ENCODE results near the gene STK11. TPM values are rescaled to one million over a fixed set of nuclear protein-coding genes. Genes with fewer than 3 reads are reported as not detected.
A peak's percentile ranks its signal among the peaks of the same experiment; 100 is the strongest.
"Not testable (repeated sequence)": the region's sequence is repeated elsewhere in the genome, so short reads cannot be mapped to it uniquely, and the experiment has no call there.

Gene STK11
- total RNA-seq, 1 donor from 2014 or later: 49.7 TPM

DNA sequence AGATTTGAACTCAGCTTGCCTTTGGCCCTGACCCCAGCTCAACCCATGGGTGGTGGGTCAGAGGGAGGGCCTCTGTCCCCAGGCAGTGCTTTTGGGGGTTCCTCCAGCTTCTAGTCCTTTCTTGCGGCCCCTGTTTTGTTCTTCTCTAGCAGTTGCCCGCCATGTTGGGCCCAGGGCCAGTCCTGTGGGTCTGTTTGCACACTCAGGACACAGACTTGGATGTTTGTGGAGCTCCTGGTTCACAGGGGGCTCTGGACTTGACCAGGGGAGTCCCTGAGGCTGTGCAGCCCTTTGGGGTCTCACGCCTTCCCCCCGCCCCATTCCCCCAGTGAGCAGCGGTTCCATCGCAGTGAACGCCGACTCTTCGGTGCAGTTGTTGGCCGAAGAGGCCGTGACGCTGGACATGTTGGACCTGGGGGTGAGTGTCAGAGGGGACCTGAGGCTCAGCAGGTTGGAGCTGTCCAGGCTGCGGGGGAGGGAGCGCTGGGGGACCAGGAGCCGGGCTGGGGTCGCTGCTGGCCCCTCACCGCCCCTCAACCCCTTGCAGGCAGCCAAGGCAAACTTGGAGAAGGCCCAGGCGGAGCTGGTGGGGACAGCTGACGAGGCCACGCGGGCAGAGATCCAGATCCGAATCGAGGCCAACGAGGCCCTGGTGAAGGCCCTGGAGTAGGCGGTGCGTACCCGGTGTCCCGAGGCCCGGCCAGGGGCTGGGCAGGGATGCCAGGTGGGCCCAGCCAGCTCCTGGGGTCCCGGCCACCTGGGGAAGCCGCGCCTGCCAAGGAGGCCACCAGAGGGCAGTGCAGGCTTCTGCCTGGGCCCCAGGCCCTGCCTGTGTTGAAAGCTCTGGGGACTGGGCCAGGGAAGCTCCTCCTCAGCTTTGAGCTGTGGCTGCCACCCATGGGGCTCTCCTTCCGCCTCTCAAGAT lies 38.5 kb downstream of the STK11 start:
- DNase-seq (ENCODE audit: low spot score): peak; percentile 93
- intact Hi-C loops (cut with DNase I): loop anchor here (1.0 to 5.0 kb wide), 2 partner anchors 23 to 317 kb away; partner anchors contain the start of gene ARID3A

DNA sequence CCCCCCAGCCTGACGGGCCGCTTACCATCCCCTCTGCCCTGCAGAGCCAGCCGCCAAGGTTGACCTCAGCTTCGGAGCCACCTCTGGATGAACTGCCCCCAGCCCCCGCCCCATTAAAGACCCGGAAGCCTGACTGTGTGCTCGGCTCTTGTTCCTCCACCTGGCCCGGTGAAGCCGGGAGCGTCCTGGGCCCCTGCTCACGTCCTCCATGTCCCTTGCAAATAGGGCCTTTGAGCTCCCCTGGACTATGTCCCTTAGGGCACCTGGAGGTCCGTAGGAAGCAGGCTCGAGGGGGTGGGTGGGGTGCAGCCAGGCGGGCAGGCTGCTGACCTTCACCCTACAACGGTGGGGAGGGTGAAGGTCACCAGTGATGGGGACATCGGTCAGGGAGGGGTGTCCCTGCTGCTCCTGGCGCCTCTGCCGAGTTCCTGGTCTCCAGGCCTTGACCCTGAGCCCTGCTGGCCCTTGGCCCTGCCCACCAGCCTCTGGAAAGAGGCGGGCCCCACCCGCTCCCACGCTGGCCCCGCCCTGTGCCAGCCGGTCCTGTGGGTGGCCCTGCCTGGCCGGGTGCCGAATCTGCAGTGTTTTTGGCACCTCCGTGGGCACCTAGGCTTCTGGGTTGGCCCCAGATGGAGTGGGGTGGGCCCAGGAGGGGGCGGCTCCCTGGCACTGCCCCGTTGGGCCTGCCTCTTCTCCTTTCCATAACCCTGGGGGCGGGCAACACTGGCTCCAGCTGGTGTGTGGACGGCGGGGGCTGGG lies 39.3 kb downstream of the STK11 start:
- intact Hi-C loops (cut with DNase I): loop anchor here (1.0 to 5.0 kb wide), 2 partner anchors 22 to 318 kb away; partner anchors contain the start of gene ARID3A

DNA sequence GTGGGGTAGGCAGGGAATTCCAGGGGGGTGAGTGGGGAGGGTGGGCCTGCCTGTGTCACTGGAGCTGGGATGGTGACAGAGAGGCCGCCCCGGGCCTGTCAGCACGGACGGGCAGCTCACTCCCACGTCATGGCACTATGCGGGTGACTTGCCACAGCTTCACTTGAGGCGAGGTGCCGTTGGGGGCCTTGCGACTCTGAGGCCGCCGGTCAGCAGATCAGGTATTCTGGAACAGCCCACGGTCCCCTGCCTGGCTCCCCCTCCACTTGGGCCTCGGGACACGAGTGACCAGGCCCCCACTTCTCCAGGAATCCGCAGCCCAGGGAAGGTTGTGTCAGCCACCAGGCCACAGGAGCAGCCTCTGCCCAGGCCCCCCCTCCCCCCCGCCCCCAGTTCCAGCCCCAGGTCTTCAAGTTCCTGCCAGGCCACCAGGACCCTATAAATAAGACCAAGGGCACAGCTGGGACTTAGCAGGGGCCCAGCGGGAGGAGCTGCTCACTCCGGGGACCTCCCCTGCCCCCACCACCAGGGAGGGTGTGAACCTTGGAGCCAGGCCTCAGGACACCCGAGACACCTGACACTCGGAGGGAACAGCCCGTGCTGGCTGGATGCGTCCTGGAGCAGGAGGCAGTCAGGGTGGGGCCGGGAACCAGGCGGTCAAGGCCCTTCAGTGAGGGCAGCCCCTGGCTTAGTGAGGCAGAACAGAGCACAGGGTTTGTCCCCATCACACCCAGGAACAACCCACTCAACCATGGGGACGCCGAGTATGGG lies 40.1 kb downstream of the STK11 start:
- intact Hi-C loops (cut with DNase I): no loop called here
- no peak for DNase-seq (ENCODE audit: low spot score)

More for the DNA sequence above, 39.3 kb downstream of the STK11 start:
- peak; percentile 90 for DNase-seq (ENCODE audit: low spot score)

DNA sequence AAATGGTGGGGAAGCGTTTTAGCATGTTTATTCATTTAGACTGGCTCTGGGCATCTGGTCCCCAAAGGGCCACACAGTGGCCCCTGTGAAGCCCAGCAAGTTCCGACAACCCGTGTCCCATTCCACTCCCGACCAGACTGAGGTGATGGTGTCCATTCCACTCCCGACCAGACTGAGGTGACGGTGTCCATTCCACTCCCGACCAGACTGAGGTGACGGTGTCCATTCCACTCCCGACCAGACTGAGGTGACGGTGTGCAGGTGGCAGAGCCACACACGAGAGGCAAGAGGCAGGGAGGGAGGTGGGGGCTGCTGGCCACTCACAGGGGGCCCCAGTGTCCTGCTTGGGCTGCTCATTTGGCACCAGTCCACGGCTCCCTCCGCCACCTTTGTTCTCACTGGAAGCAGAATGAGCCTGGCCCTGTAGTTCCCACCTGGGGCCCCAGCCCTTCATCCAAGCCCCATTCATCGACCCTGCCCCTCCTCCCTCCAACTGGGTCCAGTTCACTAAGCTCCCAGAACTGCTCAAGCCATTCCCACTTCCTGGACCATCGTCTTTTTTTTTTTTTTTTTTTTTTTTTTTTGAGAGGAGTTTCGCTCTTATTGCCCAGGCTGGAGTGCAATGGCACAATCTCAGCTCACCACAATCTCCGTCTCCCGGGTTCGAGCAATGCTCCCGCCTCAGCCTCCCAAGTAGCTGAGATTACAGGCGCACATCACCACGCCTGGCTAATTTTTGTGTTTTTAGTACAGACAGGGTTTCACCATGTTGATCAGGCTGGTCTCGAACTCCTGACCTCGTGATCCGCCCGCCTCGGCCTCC lies 40.9 kb downstream of the STK11 start:
- intact Hi-C loops (cut with DNase I): not testable (repeated sequence)

DNA sequence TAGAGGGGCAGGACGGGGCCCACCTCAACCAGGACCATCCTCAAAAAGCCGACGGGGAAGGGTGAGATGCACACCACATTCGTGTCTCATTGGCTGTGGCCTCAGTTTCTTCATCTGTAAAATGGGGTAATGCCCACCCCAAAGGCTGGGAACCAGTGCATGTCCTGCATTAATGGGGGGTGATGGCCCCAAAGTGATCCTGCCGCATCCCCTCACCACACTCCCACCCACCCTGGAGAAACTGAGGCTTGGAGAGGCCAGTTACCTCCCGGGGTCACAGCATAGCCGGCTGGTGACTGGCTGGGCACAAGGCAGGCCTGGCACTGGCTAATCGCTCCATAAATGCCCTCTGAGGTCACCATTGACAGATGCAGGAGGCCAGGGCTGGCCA lies 42.2 kb downstream of the STK11 start:
- no peak for DNase-seq (ENCODE audit: low spot score)
- intact Hi-C loops (cut with DNase I): no loop called here

More for the DNA sequence above, 40.9 kb downstream of the STK11 start:
- not testable (repeated sequence) for DNase-seq (ENCODE audit: low spot score)

DNA sequence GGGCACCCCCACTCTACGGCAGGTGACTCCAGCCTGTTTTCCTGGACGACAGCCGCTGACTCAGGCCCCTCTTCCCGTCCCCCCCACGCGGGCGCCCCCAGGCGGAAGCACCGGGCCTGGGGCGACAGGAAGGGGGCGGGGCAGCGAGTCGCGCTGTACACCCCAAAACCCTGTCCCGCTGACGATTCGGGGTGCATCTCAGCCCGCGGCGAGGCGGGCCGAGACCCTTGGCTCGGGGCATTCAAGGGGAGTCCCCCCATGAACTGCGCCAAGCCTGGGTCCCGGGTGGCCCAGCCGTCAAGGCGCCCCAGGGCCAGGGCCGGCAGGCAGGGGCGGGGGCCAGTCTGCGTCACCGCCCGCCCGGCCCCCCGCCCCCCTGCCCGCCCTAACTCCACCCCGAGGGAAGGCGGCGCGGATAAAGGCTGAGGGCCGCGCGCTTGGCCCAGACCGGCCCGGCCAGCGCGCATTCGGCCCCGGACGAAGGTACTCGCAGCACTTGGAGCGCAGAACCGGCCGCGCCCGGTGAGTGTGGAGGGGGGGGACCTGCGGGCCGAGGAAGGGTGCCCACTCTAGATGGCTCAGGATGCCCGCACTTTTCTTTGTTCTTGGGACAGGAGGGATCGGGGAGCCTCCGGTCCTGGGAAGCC lies 42.7 kb downstream of the STK11 start, which contains the start of gene MIDN:
TSS of gene MIDN (plus strand) at position 445 of the 647 bp plus-strand sequence. CDS start 1,714 bp downstream, outside the sequence.
- peak; percentile 93 for DNase-seq (ENCODE audit: low spot score)
- intact Hi-C loops (cut with DNase I): no loop called here

DNA sequence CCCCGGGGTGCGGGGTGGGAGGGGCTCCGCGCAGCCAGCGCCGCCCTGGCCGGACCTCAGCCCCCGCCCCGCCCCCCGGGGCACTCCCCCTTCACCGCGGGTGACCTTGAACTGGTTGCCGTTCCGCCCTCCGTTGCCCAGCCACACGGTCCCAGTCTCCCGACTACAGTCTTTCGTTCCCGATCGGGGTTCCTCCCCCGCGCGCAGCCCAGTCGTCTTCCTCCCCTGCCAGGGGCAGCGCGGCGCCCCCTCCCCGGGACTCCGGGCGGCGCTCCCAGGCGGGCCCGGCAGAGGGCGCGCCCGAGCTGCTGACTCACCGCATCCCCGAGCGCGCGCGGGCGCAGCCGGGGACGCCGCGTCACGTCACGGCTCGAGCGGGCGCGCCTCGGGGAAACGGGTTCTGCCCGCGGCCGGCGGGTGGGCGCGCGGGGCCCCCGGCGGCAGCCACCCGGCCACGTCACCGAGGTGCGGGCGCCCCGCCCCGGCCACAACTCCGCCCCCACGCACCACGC lies 43.3 kb downstream of the STK11 start:
- intact Hi-C loops (cut with DNase I): loop anchor here (1.0 kb wide), 1 partner anchor 17 kb away; no protein-coding TSS in a partner anchor
- peak; percentile 92 for DNase-seq (ENCODE audit: low spot score)

DNA sequence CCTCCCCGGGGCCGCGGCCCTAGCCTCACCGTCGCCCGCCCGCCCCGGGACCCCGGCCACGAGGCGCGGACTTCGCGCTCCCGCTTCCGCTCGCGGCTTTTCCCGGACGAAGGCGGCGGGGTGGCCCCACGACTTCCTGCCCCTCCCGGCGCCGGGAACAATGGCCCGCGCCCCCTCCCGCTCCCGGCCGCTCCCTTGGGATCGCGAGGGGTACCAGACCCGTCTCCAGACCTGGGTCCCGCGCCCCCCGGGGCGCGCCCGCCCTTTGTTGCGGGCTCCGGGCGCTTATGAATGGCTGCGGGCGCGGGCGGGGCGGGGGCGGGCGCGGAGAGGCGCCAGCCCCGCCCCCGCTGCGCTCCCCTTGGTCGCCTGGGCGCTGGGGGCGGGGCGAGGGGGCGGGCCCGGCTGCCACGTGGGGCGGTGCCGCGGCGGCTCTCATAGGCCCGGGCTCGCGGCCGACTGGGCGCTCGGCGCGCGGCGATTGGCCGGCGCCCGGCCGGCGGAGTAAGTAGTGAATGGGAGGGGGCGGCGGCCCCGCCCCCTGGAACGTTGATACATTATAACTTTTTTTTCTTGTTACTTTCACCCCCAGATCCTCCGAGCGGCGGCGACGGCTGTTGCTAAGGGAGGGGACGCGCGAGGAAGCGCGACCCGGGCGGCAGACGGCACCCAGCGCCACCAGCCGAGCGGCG lies 43.9 kb downstream of the STK11 start:
- DNase-seq (ENCODE audit: low spot score): peak; percentile 96
- intact Hi-C loops (cut with DNase I): loop anchor here (1.0 kb wide), 1 partner anchor 17 kb away; no protein-coding TSS in a partner anchor

DNA sequence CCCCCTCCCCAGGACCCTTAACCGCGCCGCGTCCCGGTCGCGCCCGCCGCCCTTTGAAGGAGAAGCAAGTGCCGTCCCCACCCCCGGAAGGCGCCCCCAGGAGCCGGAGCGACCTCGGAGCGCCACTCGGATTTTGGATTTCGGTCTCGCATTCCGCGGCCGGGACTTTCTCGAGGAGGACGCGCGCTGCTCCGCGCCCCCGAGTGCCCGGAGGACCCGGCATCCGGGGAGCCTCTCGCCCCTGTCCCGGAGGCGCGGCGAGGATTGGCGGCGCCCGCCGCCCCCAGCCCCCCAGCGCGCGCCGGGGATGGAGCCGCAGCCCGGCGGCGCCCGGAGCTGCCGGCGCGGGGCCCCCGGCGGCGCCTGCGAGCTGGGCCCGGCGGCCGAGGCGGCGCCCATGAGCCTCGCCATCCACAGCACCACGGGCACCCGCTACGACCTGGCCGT lies 44.4 kb downstream of the STK11 start:
- intact Hi-C loops (cut with DNase I): loop anchor here (1.0 kb wide), 1 partner anchor 16 kb away; no protein-coding TSS in a partner anchor
- no peak for DNase-seq (ENCODE audit: low spot score)

DNA sequence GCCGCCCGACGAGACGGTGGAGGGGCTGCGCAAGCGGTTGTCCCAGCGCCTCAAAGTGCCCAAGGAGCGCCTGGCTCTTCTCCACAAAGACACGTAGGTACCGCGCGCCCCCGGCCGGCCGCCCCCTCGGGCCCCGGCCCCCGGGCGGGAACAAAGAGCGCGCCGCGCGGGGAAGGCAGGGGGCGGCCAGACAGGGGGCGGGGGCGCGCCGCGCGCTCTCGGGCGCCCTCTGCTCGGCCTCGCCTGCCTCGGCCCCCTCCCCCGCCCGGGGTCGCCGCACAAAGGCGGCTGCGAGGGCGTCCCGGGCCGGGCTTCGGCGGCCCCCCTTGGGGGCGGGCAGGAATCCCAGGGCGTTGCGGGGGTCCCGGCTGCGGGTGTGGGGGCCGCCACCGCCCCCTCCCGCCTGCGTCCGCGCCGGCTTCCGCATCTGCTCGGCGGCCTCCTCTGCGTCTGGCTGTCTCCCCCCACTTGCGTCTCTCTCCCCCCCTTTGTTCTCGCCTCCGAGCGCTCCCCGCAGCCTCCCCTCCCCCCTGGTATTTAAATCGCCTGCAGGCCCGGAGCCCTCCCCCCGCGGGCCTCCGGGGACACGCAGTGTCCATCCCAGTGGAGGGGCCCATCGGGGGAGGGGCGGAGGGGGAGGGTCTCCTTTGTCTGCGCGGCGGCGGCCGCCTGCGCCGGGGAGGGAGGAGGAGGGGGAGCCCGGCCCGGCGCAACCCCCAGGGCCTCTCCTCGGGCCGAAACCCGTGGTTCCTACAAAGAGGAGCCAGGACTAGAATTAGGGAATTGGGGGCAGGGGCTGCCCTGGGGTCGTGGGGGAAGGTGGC lies 45.1 kb downstream of the STK11 start:
- no peak for DNase-seq (ENCODE audit: low spot score)
- intact Hi-C loops (cut with DNase I): no loop called here

DNA sequence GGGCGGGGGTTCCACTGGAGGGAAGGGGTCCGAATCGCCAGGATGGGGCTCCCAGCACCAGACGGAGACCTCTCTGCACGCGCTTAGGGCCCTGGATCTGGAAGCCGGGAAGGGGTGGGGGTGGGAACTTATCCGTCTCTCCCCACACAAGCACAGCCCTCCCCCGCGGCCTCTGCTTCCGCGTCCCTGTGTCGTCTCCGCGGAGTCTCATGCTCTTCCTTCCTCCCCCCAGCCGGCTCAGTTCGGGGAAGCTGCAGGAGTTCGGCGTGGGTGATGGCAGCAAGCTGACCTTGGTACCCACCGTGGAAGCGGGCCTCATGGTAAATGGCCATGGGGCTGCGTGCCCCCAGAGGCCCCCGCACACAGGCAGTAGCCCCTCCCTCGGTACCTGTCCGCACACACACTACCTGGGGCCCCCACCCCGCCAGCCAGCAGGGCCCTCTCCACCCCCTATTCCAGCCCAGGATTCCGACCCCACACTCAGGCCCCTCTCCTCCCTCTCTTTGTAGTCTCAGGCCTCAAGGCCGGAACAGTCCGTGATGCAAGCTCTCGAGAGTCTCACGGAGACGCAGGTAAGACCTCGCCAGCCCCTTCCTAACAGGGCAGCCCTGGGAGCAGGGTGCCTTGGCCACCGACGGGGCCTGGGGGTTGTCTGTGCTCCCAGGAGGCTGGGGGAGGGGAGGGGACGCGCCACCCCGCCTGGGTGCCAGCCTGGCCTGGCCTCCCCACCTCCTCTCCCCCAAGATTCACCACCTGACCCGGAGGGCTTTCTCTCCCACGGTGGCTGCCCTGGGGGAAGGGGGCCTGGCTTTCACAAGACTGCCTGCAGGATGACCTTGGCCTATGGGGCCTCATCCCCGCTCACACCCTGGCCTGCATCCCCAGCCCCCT lies 46.0 kb downstream of the STK11 start:
- intact Hi-C loops (cut with DNase I): no loop called here
- DNase-seq (ENCODE audit: low spot score): peak; percentile 90

DNA sequence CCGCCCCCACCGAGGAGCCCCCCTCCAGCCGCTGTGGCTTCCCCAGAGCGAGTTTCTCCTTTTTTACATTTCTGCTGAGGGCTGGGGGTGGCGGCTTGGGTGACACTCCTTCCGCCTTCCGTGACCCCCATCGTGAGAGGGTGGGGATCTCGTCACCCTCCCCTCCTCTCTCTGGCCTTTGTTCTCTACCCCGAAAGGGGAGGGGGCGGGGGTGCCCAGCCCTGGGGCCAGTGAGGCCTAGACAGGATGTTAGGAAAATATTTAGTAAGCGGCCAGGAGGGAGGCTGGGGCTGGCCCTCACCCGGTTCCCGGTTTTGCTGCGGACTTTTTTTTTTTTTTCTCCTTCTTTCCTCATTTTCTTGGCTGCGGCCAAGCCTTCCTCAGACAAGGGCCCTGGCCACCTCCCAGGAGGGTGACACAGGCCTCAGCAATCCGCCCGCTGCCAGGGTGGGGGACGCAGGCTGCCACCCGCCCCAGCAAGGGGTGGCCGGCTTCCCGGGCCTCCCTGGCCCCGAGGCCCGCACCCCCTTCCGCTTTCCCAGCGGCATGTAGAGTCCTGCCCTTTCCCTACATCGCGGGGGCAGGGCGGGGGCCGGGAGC lies 46.7 kb downstream of the STK11 start:
- intact Hi-C loops (cut with DNase I): no loop called here

DNA sequence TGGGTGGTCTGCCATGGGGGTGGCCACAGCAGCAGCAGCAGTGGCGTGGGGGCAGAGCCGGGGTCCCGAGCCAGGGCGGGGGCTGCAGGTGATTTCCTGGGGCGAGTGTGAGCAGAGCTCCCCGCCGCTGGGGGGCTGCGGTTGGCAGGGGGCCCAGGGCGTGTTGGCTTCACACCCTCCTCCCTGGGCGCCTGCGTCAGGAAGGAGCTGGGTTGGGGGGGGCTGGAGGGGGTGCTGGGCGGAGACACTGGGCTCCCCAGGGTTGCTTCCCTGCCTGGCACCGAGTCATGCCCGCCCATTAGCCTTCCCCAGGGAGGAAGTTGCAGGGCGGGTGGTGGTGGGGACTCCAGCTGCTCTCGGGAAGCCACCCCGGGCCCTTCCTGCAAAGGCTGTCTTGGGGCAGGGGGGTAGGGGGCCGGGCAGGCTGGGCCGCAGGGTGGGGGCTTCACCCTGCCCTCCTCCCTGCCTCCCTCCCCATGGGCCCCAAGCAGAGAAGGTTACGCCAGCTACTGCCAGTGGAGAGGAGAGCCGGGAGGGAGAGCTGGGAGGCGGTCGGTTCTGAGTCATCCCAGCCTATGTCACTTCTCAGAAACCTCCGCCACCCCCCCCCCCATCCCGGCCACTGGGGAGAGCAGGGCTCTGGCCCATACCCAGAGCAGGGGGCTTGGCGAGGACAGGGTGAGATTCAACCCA lies 47.4 kb downstream of the STK11 start:
- intact Hi-C loops (cut with DNase I): no loop called here
- DNase-seq (ENCODE audit: low spot score): peak; percentile 97

More for the DNA sequence above, 46.7 kb downstream of the STK11 start:
- peak; percentile 95 for DNase-seq (ENCODE audit: low spot score)

DNA sequence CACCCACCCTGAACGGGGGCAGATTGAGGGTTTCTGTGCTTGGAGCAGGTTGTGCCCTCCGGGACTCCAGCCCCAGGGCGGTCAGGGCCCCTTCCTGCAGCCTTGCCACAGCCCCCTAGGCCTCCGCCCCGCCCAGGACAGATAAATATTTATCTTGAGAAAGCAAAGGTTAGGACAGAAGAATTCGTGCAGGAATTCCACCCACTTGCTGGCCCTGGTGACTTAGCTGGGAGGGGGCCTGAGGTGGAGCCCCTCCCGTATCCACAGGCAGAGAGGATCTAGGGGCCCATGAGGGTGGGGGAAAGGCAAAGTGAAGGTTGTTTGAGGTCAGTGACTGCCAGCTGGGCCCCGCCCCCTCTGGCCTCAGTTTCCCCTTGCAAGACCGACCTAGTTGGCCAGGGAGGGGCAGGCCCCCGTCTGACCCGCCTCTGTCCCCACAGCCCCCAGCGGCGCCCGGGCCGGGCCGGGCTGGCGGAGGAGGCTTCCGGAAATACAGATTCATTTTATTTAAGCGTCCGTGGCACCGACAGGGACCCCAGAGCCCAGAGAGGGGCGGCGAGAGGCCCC lies 48.0 kb downstream of the STK11 start:
- no peak for DNase-seq (ENCODE audit: low spot score)
- intact Hi-C loops (cut with DNase I): no loop called here

Measured in cardiac septum (tissue), 1 donor.